Endothelial cell of umbilical vein (primary cell): ENCODE data around the gene CCDC74A. TPM values are rescaled to one million over a fixed set of nuclear protein-coding genes. Genes with fewer than 3 reads are reported as not detected.
"Not testable (repeated sequence)": the region's sequence is repeated elsewhere in the genome, so short reads cannot be mapped to it uniquely, and the experiment has no call there.

Experiments used
- BruUV-seq: library from RNA; stranded (reverse); fragments of 400-500 nt; replicated peaks from 2 replicates; lab custom pipeline; 2021; lab: Mats Ljungman, UMichigan
- CTCF ChIA-PET: fragments of 300-600, 350-600 bp; sonication (Branson Sonifier 250); formaldehyde crosslinking; loops from one replicate; lab custom pipeline; 2021; ENCODE audit warnings: antibody characterized with exemption, inconsistent platforms; lab: Charles Lee
- POLR2A ChIA-PET: fragments of 300-600, 350-600 bp; sonication (Branson Sonifier 250); formaldehyde crosslinking; loops from one replicate; lab custom pipeline; 2021; ENCODE audit warnings: antibody characterized with exemption, inconsistent platforms; lab: Charles Lee
- DNase-seq: peaks from one replicate; pipeline ENCODE4 v3.0.0-alpha.2; 2011; ENCODE audit warnings: low read depth, low spot score
- FAIRE-seq: peaks from 2 replicates; lab custom pipeline; 2011; peaks lifted over from hg19 to GRCh38; lab: Jason Lieb, UNC
- H2AFZ ChIP-seq: 2 replicates; pipeline ENCODE4 v1.6.0; 2012; ENCODE audit warnings: low read depth, low read length, control low read depth, inconsistent platforms
- H3K27ac ChIP-seq: 2 replicates; pipeline ENCODE4 v1.5.1; 2011; ENCODE audit warnings: low read depth, mild to moderate bottlenecking, control low read depth, low read length, moderate library complexity; ENCODE audit not compliant: insufficient read depth
- H3K27me3 ChIP-seq, 2 experiments: 2 replicates each; pipeline versions ENCODE4 v1.6.0 to v1.6.1; 2011; ENCODE audit warnings: low read length in 2 of 2, mixed read lengths in 1 of 2; ENCODE audit not compliant: control insufficient read depth in 2 of 2, insufficient read depth in 2 of 2
- H3K36me3 ChIP-seq, 2 experiments: 2 replicates in 1 of 2; 3 replicates in 1 of 2; pipeline ENCODE4 v1.5.1; 2011; ENCODE audit warnings: low read length in 2 of 2, mild to moderate bottlenecking in 1 of 2, moderate library complexity in 1 of 2; ENCODE audit not compliant: control insufficient read depth in 2 of 2, insufficient read depth in 2 of 2; ENCODE audit errors: extremely low read depth in 1 of 2
- H3K4me1 ChIP-seq: 3 replicates; pipeline ENCODE4 v1.5.1; 2011; ENCODE audit warnings: mild to moderate bottlenecking, low read length; ENCODE audit not compliant: control insufficient read depth, insufficient read depth; ENCODE audit errors: extremely low read depth
- H3K4me2 ChIP-seq: 2 replicates; pipeline ENCODE4 v1.6.1; 2011; ENCODE audit warnings: low read length, control low read depth, mixed read lengths; ENCODE audit not compliant: insufficient read depth
- H3K4me3 ChIP-seq, 3 experiments: fragments of 200-600 bp in 1 of 3; sonication (generic), shearing (Covaris generic) in 1 of 3; replicated peaks in 1 of 3; 2 replicates each; pipeline ENCODE4 v1.5.1; 2011 to 2016; ENCODE audit warnings: control low read depth in 3 of 3, low read length in 3 of 3, mild to moderate bottlenecking in 2 of 3, inconsistent platforms in 1 of 3, low read depth in 1 of 3, moderate library complexity in 1 of 3; ENCODE audit not compliant: insufficient read depth in 1 of 3
- H3K79me2 ChIP-seq: 2 replicates; pipeline ENCODE4 v1.6.0; 2012; ENCODE audit warnings: low read length, inconsistent platforms; ENCODE audit not compliant: control insufficient read depth, insufficient read depth
- H3K9ac ChIP-seq: replicated peaks from 2 replicates; pipeline ENCODE3; 2011; ENCODE audit warnings: low read length, control low read depth; ENCODE audit not compliant: insufficient read depth; ENCODE audit errors: extremely low read depth
- H3K9me1 ChIP-seq: replicated peaks from 3 replicates; pipeline ENCODE4 v1.6.0; 2011; ENCODE audit warnings: mild to moderate bottlenecking, low read length; ENCODE audit not compliant: control insufficient read depth, insufficient read depth; ENCODE audit errors: extremely low read depth
- H3K9me3 ChIP-seq: replicated peaks from 2 replicates; pipeline ENCODE4 v1.5.1; 2012; ENCODE audit warnings: low read length, inconsistent platforms; ENCODE audit not compliant: control insufficient read depth, insufficient read depth
- H4K20me1 ChIP-seq: replicated peaks from 2 replicates; pipeline ENCODE3; 2011; ENCODE audit warnings: mild to moderate bottlenecking, low read length; ENCODE audit not compliant: control insufficient read depth, insufficient read depth; ENCODE audit errors: extremely low read depth
- dilution Hi-C: fragments of 300-500 bp; cut with MboI; formaldehyde crosslinking; loops from one replicate; pipeline ENCODE4 v1.15.0; 2019; ENCODE audit warnings: low sequenced_read_pairs; ENCODE audit not compliant: extremely low pct_ligation_motif_present
- intact Hi-C: fragments of 100-400 bp; cut with micrococcal nuclease; formaldehyde crosslinking; loops from one replicate; pipeline ENCODE4 v1.10.0; 2022
- polyA plus RNA-seq, 4 experiments: library from polyadenylated mRNA; depleted of rRNA in 3 of 4; stranded (reverse) in 3 of 4; unstranded in 1 of 4; fragments of >200 nt; gene quantifications; 2 replicates each; pipeline versions ENCODE4 v1.2.1 to v1.2.3, GENCODE V29; 2011 to 2012; ENCODE audit warnings: missing spikeins in 1 of 4
- total RNA-seq: library from RNA; stranded (reverse); gene quantifications from 2 replicates; pipeline ENCODE4 v1.2.3, GENCODE V29; 2021

Gene CCDC74A
- total and polyA plus RNA-seq, 2 donors (not counting 3 experiments of a cell fraction or from before 2014, with no cell fraction given) = 7.0 to 11.7 TPM

DNA sequence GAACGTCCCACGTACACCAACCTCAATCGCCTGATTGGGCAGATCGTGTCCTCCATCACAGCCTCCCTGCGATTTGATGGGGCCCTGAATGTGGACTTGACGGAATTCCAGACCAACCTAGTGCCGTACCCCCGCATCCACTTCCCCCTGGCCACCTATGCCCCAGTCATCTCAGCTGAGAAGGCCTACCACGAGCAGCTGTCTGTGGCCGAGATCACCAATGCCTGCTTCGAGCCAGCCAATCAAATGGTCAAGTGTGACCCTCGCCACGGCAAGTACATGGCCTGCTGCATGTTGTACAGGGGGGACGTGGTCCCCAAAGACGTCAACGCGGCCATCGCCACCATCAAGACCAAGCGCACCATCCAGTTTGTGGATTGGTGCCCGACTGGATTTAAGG is 47.3 kb upstream of the CCDC74A start:
- H4K20me1 ChIP-seq, intact Hi-C loops, H3K79me2 ChIP-seq, H3K4me3 ChIP-seq, H2AFZ ChIP-seq, H3K27ac ChIP-seq, H3K4me2 ChIP-seq, BruUV-seq, FAIRE-seq, H3K9me1 ChIP-seq, H3K27me3 ChIP-seq, H3K9ac ChIP-seq, CTCF ChIA-PET, dilution Hi-C loops, POLR2A ChIA-PET, H3K36me3 ChIP-seq, H3K4me1 ChIP-seq, DNase-seq, H3K9me3 ChIP-seq: not testable (repeated sequence)

DNA sequence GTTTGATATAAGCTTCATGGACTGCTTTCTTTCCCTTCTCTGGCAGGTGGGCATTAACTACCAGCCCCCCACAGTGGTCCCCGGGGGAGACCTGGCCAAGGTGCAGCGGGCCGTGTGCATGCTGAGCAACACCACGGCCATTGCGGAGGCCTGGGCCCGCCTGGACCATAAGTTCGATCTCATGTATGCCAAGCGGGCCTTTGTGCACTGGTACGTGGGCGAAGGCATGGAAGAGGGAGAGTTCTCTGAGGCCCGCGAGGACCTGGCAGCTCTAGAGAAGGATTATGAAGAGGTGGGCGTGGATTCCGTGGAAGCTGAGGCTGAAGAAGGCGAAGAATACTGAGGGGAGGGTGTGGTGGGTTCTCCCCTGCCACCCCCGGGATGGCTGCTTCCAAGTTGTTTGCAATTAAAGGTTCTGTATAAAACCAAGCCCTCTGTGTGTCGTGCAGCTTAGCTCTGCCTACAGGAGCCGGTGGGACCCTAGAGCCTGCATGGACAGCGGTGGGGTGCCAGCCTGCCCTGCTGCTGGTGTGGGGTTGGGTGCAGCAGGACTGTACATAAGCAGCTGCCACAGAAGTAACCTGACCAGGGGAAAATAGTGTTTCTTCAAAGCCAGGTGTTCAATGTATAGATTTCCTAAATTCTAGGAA is 45.1 kb upstream of the CCDC74A start:
- FAIRE-seq, H3K4me3 ChIP-seq, POLR2A ChIA-PET, H3K4me1 ChIP-seq, H3K27ac ChIP-seq, H3K27me3 ChIP-seq, intact Hi-C loops, H3K9me3 ChIP-seq, H3K36me3 ChIP-seq, H4K20me1 ChIP-seq, H3K9me1 ChIP-seq, DNase-seq, H3K9ac ChIP-seq, BruUV-seq, H3K79me2 ChIP-seq, dilution Hi-C loops, H3K4me2 ChIP-seq, H2AFZ ChIP-seq: not testable (repeated sequence)
- CTCF ChIA-PET = interaction anchor here (1.0 kb wide), 1 partner anchor 69 kb away, joined by 3 read pairs; no protein-coding TSS in a partner anchor

DNA sequence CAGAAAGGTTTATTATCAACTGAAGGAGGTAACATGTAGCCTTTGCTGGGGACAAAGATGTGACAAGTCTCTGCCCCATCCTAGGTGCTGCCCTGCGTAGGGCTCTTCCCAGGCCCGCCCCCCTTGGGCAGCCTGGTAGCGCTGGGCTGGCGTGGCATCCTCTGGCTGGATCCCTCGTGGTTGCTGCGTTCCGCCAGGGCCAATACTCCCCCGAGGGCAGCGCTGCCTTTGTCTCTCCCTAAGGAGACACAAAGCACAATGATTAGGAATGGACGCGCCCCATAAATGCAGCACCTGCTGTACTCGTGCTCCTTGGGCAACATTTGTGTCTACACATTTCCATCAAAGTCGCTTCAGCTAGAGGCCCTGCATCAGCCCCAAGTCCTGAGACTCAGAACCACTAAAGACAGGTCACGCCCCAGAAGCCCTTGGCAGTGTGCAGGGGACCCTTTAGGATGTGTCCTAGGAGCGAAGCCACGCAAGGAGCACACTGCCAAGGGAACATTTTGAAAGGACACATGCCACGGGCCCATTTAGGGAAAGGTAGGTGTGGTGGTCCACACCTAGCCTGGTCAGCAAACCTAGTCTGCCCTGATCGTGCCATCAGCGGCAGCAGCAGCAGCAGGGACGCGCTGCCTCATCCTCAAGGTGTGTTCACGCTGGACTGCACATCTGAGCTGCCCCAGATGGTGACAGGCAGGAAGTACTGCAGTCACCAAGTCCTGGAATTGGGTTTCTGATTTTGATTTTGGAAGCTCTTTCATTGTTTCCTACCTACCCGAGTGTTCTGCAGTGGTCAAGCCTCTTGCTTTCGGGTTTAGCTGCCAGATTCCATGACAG is 43.5 kb upstream of the CCDC74A start:
- H3K4me3 ChIP-seq, DNase-seq, H3K9me1 ChIP-seq, H3K27me3 ChIP-seq, POLR2A ChIA-PET, H2AFZ ChIP-seq, CTCF ChIA-PET, H3K79me2 ChIP-seq, H3K4me2 ChIP-seq, H3K9me3 ChIP-seq, H3K36me3 ChIP-seq, H3K9ac ChIP-seq, BruUV-seq, H3K4me1 ChIP-seq, H3K27ac ChIP-seq, dilution Hi-C loops, H4K20me1 ChIP-seq, intact Hi-C loops, FAIRE-seq: not testable (repeated sequence)

DNA sequence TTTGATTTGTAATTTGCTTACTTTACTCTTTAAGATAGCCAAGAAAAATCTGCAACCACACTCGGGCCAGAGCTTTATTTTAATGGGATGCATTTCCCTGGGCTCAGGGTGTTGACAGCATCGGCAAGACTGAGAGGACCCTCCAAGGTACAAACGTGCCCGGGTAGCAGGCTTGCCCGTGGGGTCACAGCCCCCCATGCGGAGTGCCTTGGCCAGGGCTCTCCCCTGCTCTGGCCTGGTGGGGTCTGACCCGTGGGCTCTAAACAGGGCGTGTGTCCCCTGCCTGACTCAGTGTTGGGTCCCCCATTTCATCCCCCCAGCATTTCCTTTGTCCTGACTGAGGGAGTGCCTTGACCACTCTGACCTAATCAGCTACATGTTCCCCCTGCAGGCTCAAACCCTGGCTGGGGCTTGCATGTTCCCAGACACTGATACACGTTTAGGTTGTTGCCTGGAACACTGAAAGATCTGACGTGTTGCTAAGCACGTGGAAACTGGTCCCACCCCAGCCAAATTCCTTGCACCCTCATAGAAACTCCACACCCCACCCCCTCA is 42.7 kb upstream of the CCDC74A start:
- dilution Hi-C loops = not testable (repeated sequence)

More for the DNA sequence above, 42.7 kb upstream of the CCDC74A start:
- H3K4me2 ChIP-seq, H3K27ac ChIP-seq, H4K20me1 ChIP-seq, H3K4me3 ChIP-seq, FAIRE-seq, H3K9me1 ChIP-seq, H3K36me3 ChIP-seq, DNase-seq, H3K4me1 ChIP-seq, BruUV-seq, H3K9ac ChIP-seq, H3K79me2 ChIP-seq, H2AFZ ChIP-seq, POLR2A ChIA-PET, CTCF ChIA-PET, H3K27me3 ChIP-seq, intact Hi-C loops, H3K9me3 ChIP-seq: not testable (repeated sequence)
